ENCODE data around the gene ZNF236.
"Not testable (repeated sequence)": the region's sequence is repeated elsewhere in the genome, so short reads cannot be mapped to it uniquely, and the experiment has no call there.

Gene ZNF236

DNA sequence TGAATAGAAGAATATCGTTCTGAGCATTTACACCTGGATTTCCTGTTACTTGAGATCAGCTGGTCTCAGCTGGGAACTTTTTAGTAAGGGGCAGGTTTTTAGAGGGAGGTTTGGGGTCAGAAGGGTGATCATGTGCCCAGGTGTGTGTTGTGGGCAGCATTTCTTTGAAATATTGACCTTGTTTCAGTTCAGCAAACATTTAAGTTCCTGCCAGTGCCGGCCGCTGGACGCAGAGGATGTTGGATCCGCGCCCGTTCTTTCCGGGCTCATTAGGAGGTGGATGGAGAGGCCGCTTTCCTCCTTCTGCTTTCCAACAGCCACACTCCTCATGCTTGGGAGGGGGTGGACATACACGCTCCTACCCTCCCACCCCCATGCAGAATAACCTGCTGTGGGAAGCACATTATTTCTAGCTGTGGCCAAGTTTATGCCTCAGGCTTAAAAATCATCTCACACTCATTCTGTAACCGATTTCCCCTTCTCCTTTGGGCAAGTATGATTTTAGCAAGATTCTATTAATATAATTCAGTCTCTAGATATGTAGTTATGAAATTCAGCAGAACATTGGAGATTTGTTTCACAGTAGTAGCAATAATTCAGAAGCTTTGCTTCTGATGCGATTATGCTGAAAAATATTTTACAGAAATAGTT is 131.4 kb downstream of the ZNF236 start:
- no peak for DNase-seq

DNA sequence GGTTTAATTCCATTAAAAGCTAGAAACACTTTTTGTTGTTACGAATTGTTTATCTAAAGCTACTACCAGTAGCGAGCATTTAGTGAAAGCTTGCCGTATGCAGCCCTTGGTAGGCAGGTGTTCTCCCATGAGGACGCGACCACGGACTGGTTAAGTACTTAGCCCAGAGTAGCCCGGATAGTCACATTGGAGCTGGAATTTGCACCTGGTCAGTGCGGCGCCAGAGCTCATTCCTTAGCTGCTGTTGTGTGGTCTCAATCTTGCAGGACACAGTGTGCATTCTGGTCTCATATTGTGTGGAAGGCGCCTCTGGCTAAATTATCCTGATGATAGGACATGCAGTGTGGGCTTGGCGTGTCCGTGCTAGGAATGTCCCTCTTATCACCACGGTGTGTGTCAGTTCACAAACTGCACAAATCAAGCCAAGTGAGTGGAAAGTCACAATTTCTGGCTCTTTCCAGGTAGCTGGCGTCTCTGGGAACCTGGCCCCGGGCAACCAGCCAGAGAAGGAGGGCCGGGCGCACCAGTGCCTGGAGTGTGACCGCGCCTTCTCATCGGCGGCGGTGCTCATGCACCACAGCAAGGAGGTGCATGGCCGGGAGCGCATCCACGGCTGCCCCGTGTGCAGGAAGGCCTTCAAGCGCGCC is 133.3 kb downstream of the ZNF236 start:
- DNase-seq = no peak

DNA sequence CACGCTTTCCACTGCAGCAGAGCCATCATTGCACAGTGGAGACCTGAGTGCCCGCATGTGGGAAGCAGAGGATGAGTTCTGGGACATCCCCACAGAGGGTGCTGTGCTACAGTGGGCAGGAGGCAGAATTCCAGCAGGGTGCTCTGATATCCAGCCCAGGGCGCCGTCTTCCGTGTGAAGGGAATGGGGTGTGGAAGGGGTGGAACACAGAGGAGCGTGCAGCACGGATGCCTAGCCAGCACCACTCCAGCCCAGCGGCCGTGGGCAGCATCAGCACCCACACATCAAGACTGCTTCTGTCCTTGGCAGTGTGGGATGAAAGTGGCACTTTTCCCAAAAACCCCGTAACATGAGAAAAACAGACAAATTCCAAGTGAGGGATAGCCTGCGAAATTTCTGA is 134.3 kb downstream of the ZNF236 start:
- DNase-seq = no peak

- no peak for DNase-seq
These were observed 135.3 kb downstream of the ZNF236 start for GRCh38 chr18:76957384-76958355.

DNA sequence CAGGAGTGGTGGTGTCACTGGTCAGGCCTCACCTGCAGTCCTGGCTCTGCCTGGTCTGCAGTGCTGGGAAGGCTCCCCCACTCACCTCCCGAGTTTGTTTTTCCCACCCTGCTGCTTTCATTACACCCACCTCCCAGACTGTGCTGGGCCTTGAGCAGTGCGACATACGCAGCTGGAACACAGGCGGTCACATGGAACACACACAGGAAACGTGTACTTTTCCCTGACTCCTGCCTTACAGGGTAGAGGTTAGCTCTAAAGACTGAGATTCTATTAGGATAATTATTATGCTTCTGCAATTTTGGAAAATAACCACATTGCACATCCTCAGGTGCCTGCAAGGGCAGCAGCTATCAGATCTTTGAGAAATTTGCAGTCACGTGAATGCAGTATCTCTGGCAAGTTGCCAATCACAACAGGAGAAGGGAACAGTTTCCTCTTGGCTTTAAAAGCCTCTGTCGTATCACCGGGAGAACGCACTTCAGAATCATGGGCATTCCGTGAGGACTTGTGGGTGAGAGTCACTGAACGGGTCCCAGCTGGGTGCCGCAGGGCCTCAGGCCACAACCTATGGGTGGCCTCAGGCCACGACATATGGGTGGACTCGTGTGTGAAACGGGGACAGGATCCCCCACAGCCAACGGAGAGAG is 136.5 kb downstream of the ZNF236 start:
- no peak for DNase-seq

GRCh38 chr18:76959605-76960004 is 137.2 kb downstream of the ZNF236 start:
- no peak for DNase-seq

GRCh38 chr18:76960528-76961035 is 138.2 kb downstream of the ZNF236 start:
- DNase-seq = no peak

DNA sequence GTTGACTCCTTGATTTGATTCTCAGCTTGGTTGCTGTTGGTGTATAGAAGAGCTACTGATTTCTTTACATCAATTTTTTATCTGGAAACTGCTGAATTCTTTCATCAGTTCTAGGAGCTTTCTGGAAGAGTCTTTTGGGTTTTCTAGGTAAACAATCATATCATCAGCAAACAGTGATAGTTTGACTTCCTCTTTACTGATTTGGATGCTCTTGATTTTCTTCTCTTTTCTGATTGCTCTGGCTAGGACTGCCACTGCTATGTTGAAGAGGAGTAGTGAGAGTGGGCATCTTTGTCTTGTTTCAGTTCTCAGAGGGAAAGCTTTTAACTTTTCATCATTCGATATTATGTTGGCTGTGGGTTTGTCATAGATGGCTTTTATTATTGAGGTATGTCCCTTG is 140.5 kb downstream of the ZNF236 start:
- DNase-seq = no peak

- no peak for DNase-seq
These were observed 141.6 kb downstream of the ZNF236 start for GRCh38 chr18:76963936-76964335.

- DNase-seq = not testable (repeated sequence)
These were observed 143.3 kb downstream of the ZNF236 start for GRCh38 chr18:76965555-76966151.

DNA sequence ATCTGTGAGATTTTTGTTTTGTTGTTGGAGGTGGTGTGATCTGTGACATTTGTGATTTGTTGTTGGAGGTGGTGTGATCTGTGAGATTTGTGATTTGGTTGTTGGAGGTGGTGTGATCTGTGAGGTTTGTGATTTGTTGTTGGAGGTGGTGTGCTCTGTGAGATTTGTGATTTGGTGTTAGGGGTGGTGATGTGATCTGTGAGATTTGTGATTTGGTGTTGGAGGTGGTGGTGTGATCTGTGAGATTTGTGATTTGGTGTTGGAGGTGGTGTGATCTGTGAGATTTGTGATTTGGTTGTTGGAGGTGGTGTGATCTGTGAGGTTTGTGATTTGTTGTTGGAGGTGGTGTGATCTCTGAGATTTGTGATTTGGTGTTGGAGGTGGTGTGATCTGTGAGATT is 144.9 kb downstream of the ZNF236 start:
- not testable (repeated sequence) for DNase-seq

DNA sequence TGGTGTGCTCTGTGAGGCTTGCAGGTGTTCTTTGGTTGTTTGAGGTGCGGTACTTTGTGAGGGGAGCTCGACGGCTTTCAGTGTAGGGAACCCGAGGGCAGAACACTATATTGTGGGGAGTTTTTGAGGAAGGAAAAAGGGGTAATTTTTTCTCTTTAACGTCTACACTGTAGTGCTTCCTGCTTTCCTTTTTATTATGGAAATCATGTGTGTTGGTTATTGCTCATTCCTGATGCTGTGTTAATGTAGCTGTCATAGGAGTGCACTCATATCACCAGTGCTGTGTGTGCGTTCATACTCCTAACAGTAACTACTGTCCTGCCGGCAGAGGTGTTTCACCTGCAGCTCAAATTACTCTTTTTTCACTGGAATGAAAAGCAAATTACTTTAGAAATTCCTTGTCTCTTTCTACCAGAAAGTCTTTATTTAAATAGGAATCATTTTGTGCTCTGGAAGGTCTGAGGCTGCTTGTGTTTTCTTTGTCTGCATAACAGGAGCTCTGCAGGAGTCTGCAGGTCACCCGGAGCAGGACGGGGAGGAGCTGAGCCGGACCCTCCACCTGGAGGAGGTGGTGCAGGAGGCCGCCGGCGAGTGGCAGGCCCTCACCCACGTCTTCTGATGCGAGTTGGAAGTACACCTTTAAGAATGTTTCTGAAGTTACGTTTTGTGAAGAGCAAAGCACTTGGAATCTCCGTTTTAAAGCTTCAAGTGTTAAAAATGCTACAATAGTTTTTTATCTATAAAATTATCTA is 145.5 kb downstream of the ZNF236 start:
- no peak for DNase-seq

DNA sequence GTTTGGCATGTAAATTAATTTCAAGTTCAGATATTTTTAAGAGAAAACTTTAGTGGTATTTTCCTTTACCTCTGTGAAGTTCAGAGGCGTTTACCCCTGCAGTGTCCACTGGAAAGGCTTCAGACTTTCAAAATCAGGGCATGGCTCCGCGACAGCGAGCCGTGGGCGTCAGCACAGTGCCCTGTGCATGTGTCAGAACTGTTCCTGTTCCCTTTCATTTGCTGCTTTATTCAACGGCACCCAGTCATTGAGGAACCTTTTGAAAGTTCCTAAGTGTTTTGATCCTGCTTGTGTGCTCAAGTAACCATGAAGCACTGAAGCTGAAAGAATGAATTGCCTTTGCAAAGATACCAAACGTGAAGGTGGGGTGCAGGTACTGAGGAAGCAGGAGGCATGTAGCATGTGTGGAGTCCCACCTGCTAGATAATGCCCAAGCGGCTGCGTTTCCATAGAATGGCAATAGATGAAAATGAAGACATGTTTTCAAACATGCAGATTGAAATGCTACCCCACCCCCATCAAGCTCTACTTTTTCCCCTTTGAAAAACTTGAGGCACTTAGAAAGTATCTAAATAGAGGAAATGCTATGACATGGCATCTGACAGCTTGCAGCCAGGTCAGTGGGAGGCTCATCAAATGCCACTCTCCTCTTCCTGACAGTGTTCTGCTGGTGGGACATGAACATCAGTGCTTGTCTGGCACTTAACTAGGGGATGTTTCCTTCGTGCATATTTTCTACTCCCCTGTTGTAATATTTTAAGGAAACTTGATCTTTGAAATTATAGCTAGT is 148.6 kb downstream of the ZNF236 start:
- DNase-seq = no peak

GRCh38 chr18:76972241-76972640 is 149.9 kb downstream of the ZNF236 start:
- no peak for DNase-seq

GRCh38 chr18:76972846-76973519 is 150.6 kb downstream of the ZNF236 start:
- DNase-seq = no peak

GRCh38 chr18:76973520-76974266 is 151.3 kb downstream of the ZNF236 start:
- DNase-seq = no peak

DNA sequence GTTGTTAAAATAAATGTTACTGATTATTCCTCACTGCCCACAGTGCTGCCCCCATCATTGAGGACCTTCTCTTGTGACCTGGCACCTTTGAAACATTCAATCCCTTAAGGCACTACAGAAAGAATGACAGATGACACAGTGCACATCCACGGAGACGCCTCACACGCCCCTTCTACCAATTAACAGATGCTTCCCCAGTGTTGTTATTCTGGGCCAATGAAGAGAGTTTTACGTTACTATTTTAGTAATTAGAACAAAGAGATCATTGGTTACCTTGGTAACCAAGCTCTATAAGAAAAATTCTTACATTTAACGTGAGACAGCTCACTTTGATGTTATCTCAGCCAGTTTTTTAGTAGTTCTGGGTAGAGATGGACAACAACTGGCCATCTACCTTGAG is 152.0 kb downstream of the ZNF236 start:
- no peak for DNase-seq

DNA sequence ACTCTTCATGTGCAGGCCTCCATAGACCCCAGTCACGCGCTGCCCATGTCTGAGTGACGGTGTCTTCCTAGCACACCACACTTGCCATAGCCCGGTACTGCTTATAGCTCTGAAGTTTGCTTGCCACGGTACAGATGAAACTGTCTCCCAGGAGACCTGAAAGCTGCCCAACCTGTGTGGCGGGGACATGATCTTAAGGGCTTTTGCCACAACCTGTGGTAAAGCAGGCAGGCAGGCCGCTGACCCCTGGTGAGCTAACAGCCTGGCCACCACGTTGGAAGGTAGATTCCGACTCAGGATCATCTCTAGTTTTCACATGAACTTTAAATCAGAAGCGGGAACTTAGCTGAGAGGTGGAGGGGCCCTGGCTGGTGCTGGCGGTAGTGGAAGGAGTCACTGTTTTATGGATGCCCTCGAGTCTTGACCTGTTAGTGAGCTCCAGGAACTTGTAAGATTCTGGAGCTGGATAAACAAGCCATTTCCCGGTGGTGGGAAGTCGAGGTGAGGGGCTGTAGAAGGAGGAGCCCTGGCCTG is 153.3 kb downstream of the ZNF236 start:
- DNase-seq = no peak

- DNase-seq = no peak
These were observed 154.8 kb downstream of the ZNF236 start for GRCh38 chr18:76977108-76977621.
